ENCODE measurements around the gene ACY1. TPM values are rescaled to one million over a fixed set of nuclear protein-coding genes. Genes with fewer than 3 reads are reported as not detected.

The ACY1 gene
- total and polyA plus RNA-seq, 2 of the 13 experiments (the other 11 are each of a cell fraction or from before 2014, with no cell fraction given): 113 to 162 TPM

- TF ChIP-seq ZNF367 (CRISPR knock-in tag; IDR thresholded peaks at IDR 0.05; ENCODE audit: borderline replicate concordance) (0 out of 2 replicates have a peak, but pooled peaks have one; percentile 56), NFKB2 (CRISPR knock-in tag; IDR thresholded peaks at IDR 0.05; ENCODE audit: borderline replicate concordance) (peak; percentile 93; the same call in 1 of the 2 replicates), HCFC1 (IDR thresholded peaks at IDR 0.05; ENCODE audit: low read depth, low read length) (peak; percentile 82), NCOA1 (CRISPR knock-in tag; IDR thresholded peaks at IDR 0.05) (peak; percentile 69; the same call in 1 of the 2 replicates), ZNF558 (CRISPR knock-in tag; IDR thresholded peaks at IDR 0.05; ENCODE audit: borderline replicate concordance) (peak; percentile 81; the same call in 1 of the 2 replicates), SNAPC5 (CRISPR knock-in tag; IDR thresholded peaks at IDR 0.05; ENCODE audit: borderline replicate concordance) (0 out of 2 replicates have a peak, but pooled peaks have one; percentile 15), ZFY (CRISPR knock-in tag; IDR thresholded peaks at IDR 0.05) (peak; percentile 82), CTCF (CRISPR knock-in tag; IDR thresholded peaks at IDR 0.05) (peak; percentile 49), SMAD3 (CRISPR knock-in tag; IDR thresholded peaks at IDR 0.05) (no peak), NCOR1 (IDR thresholded peaks at IDR 0.05; ENCODE audit: borderline replicate concordance, low read length) (peak; percentile 37; the same call in 1 of the 2 replicates), GZF1 (CRISPR knock-in tag; IDR thresholded peaks at IDR 0.05) (no peak), KDM5B (CRISPR knock-in tag; IDR thresholded peaks at IDR 0.05; ENCODE audit: borderline replicate concordance) (peak; percentile 77; the same call in 1 of the 2 replicates), ZNF33B (CRISPR knock-in tag; IDR thresholded peaks at IDR 0.05) (0 out of 2 replicates have a peak, but pooled peaks have one; percentile 46), MIER3 (CRISPR knock-in tag; IDR thresholded peaks at IDR 0.05; ENCODE audit: borderline replicate concordance) (peak; percentile 89), ATF2 (CRISPR knock-in tag; IDR thresholded peaks at IDR 0.05) (peak; percentile 68; the same call in 1 of the 2 replicates), ZNF274 (CRISPR knock-in tag; IDR thresholded peaks at IDR 0.05) (peak; percentile 74; the same call in 1 of the 2 replicates), NAIF1 (CRISPR knock-in tag; IDR thresholded peaks at IDR 0.05; ENCODE audit: borderline replicate concordance) (peak; percentile 85), IRX3 (CRISPR knock-in tag; IDR thresholded peaks at IDR 0.05; ENCODE audit: borderline replicate concordance, low read depth) (no peak), CHD4 (IDR thresholded peaks at IDR 0.05; ENCODE audit: borderline replicate concordance, low read length) (peak; percentile 29; the same call in 1 of the 2 replicates), ZFX (CRISPR knock-in tag; IDR thresholded peaks at IDR 0.05; ENCODE audit: low read depth) (peak; percentile 89), FUBP1 (CRISPR knock-in tag; IDR thresholded peaks at IDR 0.05; ENCODE audit: borderline replicate concordance) (no peak), TEF (CRISPR knock-in tag; IDR thresholded peaks at IDR 0.05) (no peak), KDM5A (IDR thresholded peaks at IDR 0.05; ENCODE audit: borderline replicate concordance, low read length) (peak; percentile 96)
Measured at GRCh38 chr3:51995346-51996163, 12.2 kb downstream of the ACY1 start, which contains the start of gene RPL29 (continued).

All from HepG2 (cell line).